ENCODE data around the gene SYVN1. TPM values are rescaled to one million over a fixed set of nuclear protein-coding genes. Genes with fewer than 3 reads are reported as not detected.

The SYVN1 gene
- total RNA-seq, 1 experiment from 2014 or later: 68.5 TPM

- peaks cover 31% of the 10 kb centered on the region for H3K4me1 Mint-ChIP-seq (ENCODE audit: low read depth, unreplicated experiment)
- no peak for DNase-seq
- H3K4me3 Mint-ChIP-seq (ENCODE audit: low read depth, unreplicated experiment): no peak overlapping the region
- TF ChIP-seq, protein P1, sequence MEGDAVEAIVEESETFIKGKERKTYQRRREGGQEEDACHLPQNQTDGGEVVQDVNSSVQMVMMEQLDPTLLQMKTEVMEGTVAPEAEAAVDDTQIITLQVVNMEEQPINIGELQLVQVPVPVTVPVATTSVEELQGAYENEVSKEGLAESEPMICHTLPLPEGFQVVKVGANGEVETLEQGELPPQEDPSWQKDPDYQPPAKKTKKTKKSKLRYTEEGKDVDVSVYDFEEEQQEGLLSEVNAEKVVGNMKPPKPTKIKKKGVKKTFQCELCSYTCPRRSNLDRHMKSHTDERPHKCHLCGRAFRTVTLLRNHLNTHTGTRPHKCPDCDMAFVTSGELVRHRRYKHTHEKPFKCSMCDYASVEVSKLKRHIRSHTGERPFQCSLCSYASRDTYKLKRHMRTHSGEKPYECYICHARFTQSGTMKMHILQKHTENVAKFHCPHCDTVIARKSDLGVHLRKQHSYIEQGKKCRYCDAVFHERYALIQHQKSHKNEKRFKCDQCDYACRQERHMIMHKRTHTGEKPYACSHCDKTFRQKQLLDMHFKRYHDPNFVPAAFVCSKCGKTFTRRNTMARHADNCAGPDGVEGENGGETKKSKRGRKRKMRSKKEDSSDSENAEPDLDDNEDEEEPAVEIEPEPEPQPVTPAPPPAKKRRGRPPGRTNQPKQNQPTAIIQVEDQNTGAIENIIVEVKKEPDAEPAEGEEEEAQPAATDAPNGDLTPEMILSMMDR (IDR thresholded peaks at IDR 0.05; ENCODE audit: unreplicated experiment): no peak
- H3K9me3 Mint-ChIP-seq (ENCODE audit: low read depth, unreplicated experiment): no peaks in the 10 kb centered on the region
- no peaks in the 10 kb centered on the region for H3K27me3 Mint-ChIP-seq (ENCODE audit: unreplicated experiment)
- no TSS peak for BruUV-seq (replicated peaks)
- no peaks in the 10 kb centered on the region for H3K36me3 Mint-ChIP-seq (ENCODE audit: insufficient read depth, unreplicated experiment)
- no peak overlapping the region for H3K27ac Mint-ChIP-seq (ENCODE audit: unreplicated experiment)
- CTCF ChIA-PET: no interaction called here
- intact Hi-C loops (cut with micrococcal nuclease; ENCODE audit: unreplicated experiment): no loop called here
Observed at GRCh38 chr11:65147352-65148075, 13.2 kb upstream of the SYVN1 start.

GRCh38 chr11:65141896-65142494, 7.7 kb upstream of the SYVN1 start:
- Mint-ChIP-seq H3K27me3 (ENCODE audit: unreplicated experiment) (peaks cover 17% of the 10 kb centered on the region), H3K4me1 (ENCODE audit: low read depth, unreplicated experiment) (no peaks in the 10 kb centered on the region), H3K9me3 (ENCODE audit: low read depth, unreplicated experiment) (no peaks in the 10 kb centered on the region), H3K36me3 (ENCODE audit: insufficient read depth, unreplicated experiment) (no peaks in the 10 kb centered on the region), H3K27ac (ENCODE audit: unreplicated experiment) (no peak overlapping the region), H3K4me3 (ENCODE audit: low read depth, unreplicated experiment) (no peak overlapping the region)
- BruUV-seq (replicated peaks): no TSS peak
- intact Hi-C loops (cut with micrococcal nuclease; ENCODE audit: unreplicated experiment): no loop called here
- no peak for DNase-seq
- CTCF ChIA-PET: no interaction called here
- TF ChIP-seq, protein P1 (IDR thresholded peaks at IDR 0.05; ENCODE audit: unreplicated experiment): no peak

- TF ChIP-seq, protein P1 (IDR thresholded peaks at IDR 0.05; ENCODE audit: unreplicated experiment): no peak
- Mint-ChIP-seq H3K4me1 (ENCODE audit: low read depth, unreplicated experiment) (peaks cover 28% of the 10 kb centered on the region), H3K27me3 (ENCODE audit: unreplicated experiment) (peaks cover 12% of the 10 kb centered on the region), H3K36me3 (ENCODE audit: insufficient read depth, unreplicated experiment) (peaks cover 43% of the 10 kb centered on the region), H3K4me3 (ENCODE audit: low read depth, unreplicated experiment) (peak overlapping the region; percentile 99), H3K27ac (ENCODE audit: unreplicated experiment) (no peak overlapping the region), H3K9me3 (ENCODE audit: low read depth, unreplicated experiment) (no peaks in the 10 kb centered on the region)
- CTCF ChIA-PET: interaction anchor here (0.8 kb wide), 1 partner anchor 9 kb away, joined by 6 read pairs; no protein-coding TSS in a partner anchor
- DNase-seq: no peak
- intact Hi-C loops (cut with micrococcal nuclease; ENCODE audit: unreplicated experiment): loop anchor here (5.0 kb wide), 1 partner anchor 46 kb away; the partner anchor contains the start of gene CAPN1
- no TSS peak for BruUV-seq (replicated peaks)
Observed at GRCh38 chr11:65136515-65137096, 2.3 kb upstream of the SYVN1 start.

DNA sequence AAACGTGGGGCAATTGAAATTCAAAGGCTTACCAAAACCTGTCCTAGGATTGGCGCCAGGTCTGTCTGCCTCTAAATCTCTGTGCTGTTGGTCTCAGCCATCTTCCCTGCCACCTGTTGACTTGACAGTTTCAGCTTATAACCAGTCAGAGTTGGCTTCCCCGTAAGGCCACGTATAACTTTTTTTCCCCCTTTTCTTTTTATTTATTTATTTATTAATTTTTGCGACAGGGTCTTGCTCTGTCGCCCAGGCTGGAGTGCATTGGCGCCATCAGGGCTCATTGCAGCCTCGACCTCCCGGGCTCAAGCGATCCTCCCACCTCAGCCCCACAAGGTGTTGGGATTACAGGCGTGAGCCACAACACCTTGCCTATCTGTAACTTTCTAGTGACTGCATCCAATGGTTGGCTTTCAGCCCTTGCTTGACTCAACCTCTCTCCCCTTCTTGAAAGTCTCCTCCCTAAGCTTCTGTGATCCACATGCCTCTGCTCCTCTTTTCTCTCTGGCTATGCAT, 1.4 kb upstream of the SYVN1 start:
- no peak for DNase-seq
- CTCF ChIA-PET: interaction anchor here (0.5 to 3.4 kb wide), 6 partner anchors 14 to 805 kb away, joined by 3 to 27 read pairs (median 4); partner anchors contain the start of genes CAPN1, FAU and MRPL49
- TF ChIP-seq, protein P1 (IDR thresholded peaks at IDR 0.05; ENCODE audit: unreplicated experiment): no peak

More for the DNA sequence above, 1.4 kb upstream of the SYVN1 start:
- H3K27ac Mint-ChIP-seq (ENCODE audit: unreplicated experiment): peak overlapping the region; percentile 100
- peaks cover 52% of the 10 kb centered on the region for H3K36me3 Mint-ChIP-seq (ENCODE audit: insufficient read depth, unreplicated experiment)
- intact Hi-C loops (cut with micrococcal nuclease; ENCODE audit: unreplicated experiment): loop anchor here (2.0 to 5.0 kb wide), 2 partner anchors 15 to 47 kb away; partner anchors contain the start of gene CAPN1
- no peaks in the 10 kb centered on the region for H3K9me3 Mint-ChIP-seq (ENCODE audit: low read depth, unreplicated experiment)
- BruUV-seq (replicated peaks): no TSS peak
- peaks cover 3% of the 10 kb centered on the region for H3K27me3 Mint-ChIP-seq (ENCODE audit: unreplicated experiment)
- H3K4me3 Mint-ChIP-seq (ENCODE audit: low read depth, unreplicated experiment): peak overlapping the region; percentile 99
- peaks cover 28% of the 10 kb centered on the region for H3K4me1 Mint-ChIP-seq (ENCODE audit: low read depth, unreplicated experiment)

Measured in Calu3 (cell line).